ENCODE measurements around the gene NIPSNAP3A.

Gene NIPSNAP3A

DNA sequence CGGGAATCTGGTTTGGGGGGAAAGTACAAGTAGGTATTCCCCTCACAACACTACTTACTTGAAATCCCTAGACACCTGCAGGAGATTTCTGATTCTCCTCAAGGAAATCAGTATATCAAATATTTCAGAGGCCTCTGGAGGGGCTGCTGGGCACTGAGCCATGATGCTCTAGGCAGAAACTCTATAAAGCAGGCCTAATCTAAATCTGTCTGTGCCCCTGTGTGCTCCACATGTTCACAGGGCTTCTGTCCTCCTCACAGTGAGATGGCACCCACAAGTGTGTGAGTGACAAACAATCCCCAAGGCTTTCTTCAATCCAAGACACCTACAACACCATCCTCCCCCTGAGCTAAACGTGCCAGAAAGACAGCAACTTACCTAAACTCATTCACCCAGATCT is 55.4 kb downstream of the NIPSNAP3A start:
- no peak for FAIRE-seq

DNA sequence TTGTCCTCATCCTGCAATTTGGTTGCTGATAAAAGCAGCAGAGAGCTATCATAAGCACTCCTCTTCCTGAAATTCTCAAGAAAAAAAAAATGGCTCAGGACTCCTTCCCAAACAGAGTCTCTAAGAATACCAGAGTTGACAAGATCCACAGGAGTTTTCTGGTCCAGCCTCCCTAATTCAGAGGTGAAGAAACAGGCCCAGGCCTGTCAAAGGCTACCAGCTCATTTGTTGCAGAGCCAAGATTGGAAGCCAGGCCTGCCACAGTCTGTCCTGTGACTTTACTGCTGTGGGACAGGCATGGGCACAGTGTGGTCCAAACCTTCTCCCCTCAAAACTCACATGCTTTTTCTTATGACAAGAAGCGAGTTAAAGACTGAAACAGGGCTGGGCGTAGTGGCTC is 58.0 kb downstream of the NIPSNAP3A start:
- FAIRE-seq, result no peak
- no peak for DNase-seq (ENCODE audit: insufficient read length, low spot score)

More for the DNA sequence above, 55.4 kb downstream of the NIPSNAP3A start:
- no peak for DNase-seq (ENCODE audit: insufficient read length, low spot score)

DNA sequence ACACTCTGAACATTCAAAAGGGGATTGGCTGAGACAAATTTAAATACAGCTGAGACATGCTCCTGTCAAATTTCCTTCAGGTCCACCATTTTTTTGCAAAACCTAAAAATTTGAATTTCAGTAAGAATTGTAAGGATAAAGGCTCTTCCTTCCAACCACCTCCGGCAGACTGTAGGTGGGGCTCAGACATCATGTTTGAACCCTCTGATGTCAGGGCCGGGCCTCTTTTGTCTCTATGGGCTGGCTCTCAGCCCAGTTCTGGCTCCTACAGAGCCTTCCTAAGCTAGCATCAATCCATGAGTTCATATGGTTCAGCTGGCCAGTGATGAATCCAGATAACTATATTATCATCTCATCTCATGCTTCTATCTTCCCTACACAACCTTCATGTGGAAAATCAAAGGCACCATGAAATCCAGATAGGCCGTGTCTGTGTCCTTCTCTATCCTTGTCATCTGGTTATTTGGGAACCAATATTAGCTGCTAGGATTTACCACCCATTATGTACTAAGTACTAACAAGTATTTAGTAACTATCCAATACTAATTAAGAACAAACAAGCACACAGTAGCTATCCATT is 60.6 kb downstream of the NIPSNAP3A start:
- FAIRE-seq (no peak), DNase-seq (ENCODE audit: insufficient read length, low spot score) (no peak)
